COR-L47 (cell line): ENCODE measurements around the gene DYSF.
A peak's percentile ranks its signal among the peaks of the same experiment; 100 is the strongest.
"Not testable (repeated sequence)": the region's sequence is repeated elsewhere in the genome, so short reads cannot be mapped to it uniquely, and the experiment has no call there.

ENCODE experiments used
- DNase-seq: peaks from one replicate; lab custom pipeline; 2025; lab: John Stamatoyannopoulos, UW

DYSF gene

GRCh38 chr2:71453404-71454220 is at the start of gene DYSF:
Gene DYSF, plus strand, starts transcription at chr2:71453561.
- no peak for DNase-seq

GRCh38 chr2:71409611-71410010 is 43.8 kb upstream of the DYSF start:
- DNase-seq, result no peak

- no peak for DNase-seq
Measured at GRCh38 chr2:71410696-71411095, 42.7 kb upstream of the DYSF start.

GRCh38 chr2:71416866-71417265 is 36.5 kb upstream of the DYSF start:
- not testable (repeated sequence) for DNase-seq

- DNase-seq, result no peak
Measured at GRCh38 chr2:71417300-71418202, 35.8 kb upstream of the DYSF start.

GRCh38 chr2:71419145-71419544 is 34.2 kb upstream of the DYSF start:
- no peak for DNase-seq

- DNase-seq, result no peak
Measured at GRCh38 chr2:71419976-71420375, 33.4 kb upstream of the DYSF start.

GRCh38 chr2:71422786-71423185 is 30.6 kb upstream of the DYSF start:
- no peak for DNase-seq

- no peak for DNase-seq
Measured at GRCh38 chr2:71423817-71424420, 29.4 kb upstream of the DYSF start.

- DNase-seq, result no peak
Measured at GRCh38 chr2:71426721-71427120, 26.6 kb upstream of the DYSF start.

- no peak for DNase-seq
Measured at GRCh38 chr2:71428472-71429383, 24.6 kb upstream of the DYSF start.

- DNase-seq, result not testable (repeated sequence)
Measured at GRCh38 chr2:71445142-71445541, 8.2 kb upstream of the DYSF start.

- no peak for DNase-seq
Measured at GRCh38 chr2:71446505-71446904, 6.9 kb upstream of the DYSF start.

- DNase-seq, result no peak
Measured at GRCh38 chr2:71449343-71449742, 4.0 kb upstream of the DYSF start.

- no peak for DNase-seq
Measured at GRCh38 chr2:71451705-71452104, 1.7 kb upstream of the DYSF start.

- peak; percentile 26 for DNase-seq
Measured at GRCh38 chr2:71452565-71452964, 796 bp upstream of the DYSF start.

GRCh38 chr2:71454221-71455010 is 1.1 kb downstream of the DYSF start:
- DNase-seq, result no peak

- no peak for DNase-seq
Measured at GRCh38 chr2:71455011-71455740, 1.8 kb downstream of the DYSF start.

- DNase-seq, result no peak
Measured at GRCh38 chr2:71455741-71456569, 2.6 kb downstream of the DYSF start.
